Measurements from ENCODE around the gene GDF9.

GRCh38 chr5:132901730-132902129, 35.5 kb upstream of the GDF9 start:
- TF ChIP-seq CTCF (IDR thresholded peaks at IDR 0.05 in 2 of 3, conservative IDR thresholded peaks at IDR 0.05 in 1 of 3; ENCODE audit: borderline replicate concordance in 1 of 3, insufficient read depth in 1 of 3, low read depth in 2 of 3, low read length in 2 of 3) (no peak), EGR1 (IDR thresholded peaks at IDR 0.05; ENCODE audit: low read depth) (no peak)

All from HCT116 (cell line).